HepG2 (cell line): ENCODE results near the gene MT1A. TPM values are rescaled to one million over a fixed set of nuclear protein-coding genes. Genes with fewer than 3 reads are reported as not detected.
A peak's percentile ranks its signal among the peaks of the same experiment; 100 is the strongest.

Experiments used
- DZIP1 ChIP-seq: sonication (generic); formaldehyde crosslinking; IDR thresholded peaks from 2 replicates; pipeline ENCODE4 v1.5.0; 2020; ENCODE audit warnings: mild to moderate bottlenecking, missing genetic modification reagents
- ELF3 ChIP-seq: IDR thresholded peaks from 2 replicates; pipeline ENCODE4 v1.6.1; 2016; ENCODE audit warnings: missing genetic modification reagents, missing compliant biosample characterization
- GATA4 ChIP-seq: sonication (generic); IDR thresholded peaks from 2 replicates; pipeline ENCODE4 v1.6.1; 2016; ENCODE audit warnings: antibody characterized with exemption, low read depth, borderline replicate concordance
- KAT8 ChIP-seq: IDR thresholded peaks from 2 replicates; pipeline ENCODE4 v1.6.1; 2016; ENCODE audit warnings: missing genetic modification reagents, missing compliant biosample characterization
- MED1 ChIP-seq: sonication (generic); formaldehyde crosslinking; IDR thresholded peaks from 2 replicates; pipeline ENCODE4 v1.4.0; 2020; ENCODE audit warnings: missing genetic modification reagents
- MEIS1 ChIP-seq: sonication (generic); formaldehyde crosslinking; IDR thresholded peaks from 2 replicates; pipeline ENCODE4 v1.9.0; 2021; ENCODE audit warnings: mild to moderate bottlenecking, missing genetic modification reagents, moderate library complexity, borderline replicate concordance
- RFXAP ChIP-seq: sonication (generic); formaldehyde crosslinking; IDR thresholded peaks from 2 replicates; pipeline ENCODE4 v1.4.0; 2020; ENCODE audit warnings: missing genetic modification reagents, borderline replicate concordance
- TGIF2 ChIP-seq: IDR thresholded peaks from 2 replicates; pipeline ENCODE4 v1.6.1; 2016; ENCODE audit warnings: control low read depth, missing compliant biosample characterization
- THAP9 ChIP-seq: sonication (generic); formaldehyde crosslinking; IDR thresholded peaks from 2 replicates; pipeline ENCODE4; 2020; ENCODE audit warnings: missing genetic modification reagents, mild to moderate bottlenecking, borderline replicate concordance
- UBTF ChIP-seq: sonication (generic); formaldehyde crosslinking; IDR thresholded peaks from 2 replicates; pipeline ENCODE4 v1.4.0; 2020; ENCODE audit warnings: mild to moderate bottlenecking, missing genetic modification reagents
- ZBTB46 ChIP-seq: sonication (generic); formaldehyde crosslinking; IDR thresholded peaks from 2 replicates; pipeline ENCODE4 v1.4.0; 2020; ENCODE audit warnings: mild to moderate bottlenecking, missing genetic modification reagents, borderline replicate concordance
- ZFAT ChIP-seq: sonication (generic); formaldehyde crosslinking; conservative IDR thresholded peaks from 2 replicates; pipeline ENCODE4 v1.8.1; 2023; ENCODE audit warnings: missing genetic modification reagents, inconsistent platforms
- ZNF101 ChIP-seq: sonication (generic); formaldehyde crosslinking; IDR thresholded peaks from 2 replicates; pipeline ENCODE4 v1.4.0; 2020; ENCODE audit warnings: mild to moderate bottlenecking, low read depth, missing genetic modification reagents, borderline replicate concordance
- ZNF326 ChIP-seq: sonication (generic); formaldehyde crosslinking; IDR thresholded peaks from 2 replicates; pipeline ENCODE4 v1.4.0; 2020; ENCODE audit warnings: missing genetic modification reagents, borderline replicate concordance
- ZNF510 ChIP-seq: sonication (generic); formaldehyde crosslinking; IDR thresholded peaks from 2 replicates; pipeline ENCODE4 v1.4.0; 2020; ENCODE audit warnings: low read depth, mild to moderate bottlenecking, missing genetic modification reagents
- polyA plus RNA-seq, 8 experiments: library from polyadenylated mRNA; depleted of rRNA in 3 of 8; stranded (reverse) in 7 of 8; unstranded in 1 of 8; fragments of >200 nt; fragmentation: Illumina TruSeq in 4 of 8; extraction: Trizol in 4 of 8; gene quantifications; 2 replicates each; pipeline versions ENCODE4 v1.2.1 to v1.2.3, GENCODE V29; 2011 to 2016; ENCODE audit warnings: low read depth in 4 of 8, missing spikeins in 1 of 8, mixed read lengths in 1 of 8; ENCODE audit not compliant: insufficient read depth in 1 of 8
- total RNA-seq, 5 experiments: library from RNA; depleted of rRNA; stranded (reverse); fragments of >200 nt; fragmentation: Illumina TruSeq; extraction: Trizol; gene quantifications; 2 replicates each; pipeline ENCODE4 v1.2.3, GENCODE V29; 2016; ENCODE audit warnings: low read depth in 1 of 5

Gene MT1A
- total and polyA plus RNA-seq, 2 of the 13 experiments (the other 11 are each of a cell fraction or from before 2014, with no cell fraction given): 8.3 to 10.4 TPM

- TF ChIP-seq ZNF326 (CRISPR knock-in tag) (no peak), TGIF2 (CRISPR knock-in tag) (peak; percentile 73; the same call in 1 of the 2 replicates), ELF3 (peak; percentile 90), RFXAP (CRISPR knock-in tag) (no peak), ZNF510 (CRISPR knock-in tag) (no peak), UBTF (peak; percentile 17; the same call in 1 of the 2 replicates), DZIP1 (CRISPR knock-in tag) (no peak), KAT8 (CRISPR knock-in tag) (peak; percentile 22; the same call in 1 of the 2 replicates), MED1 (CRISPR knock-in tag) (peak; percentile 74), ZBTB46 (0 out of 2 replicates have a peak, but pooled peaks have one; percentile 7), ZFAT (CRISPR knock-in tag) (no peak), GATA4 (no peak), ZNF101 (CRISPR knock-in tag) (no peak), THAP9 (CRISPR knock-in tag) (peak; percentile 65; the same call in 1 of the 2 replicates), MEIS1 (CRISPR knock-in tag) (peak; percentile 33; the same call in 1 of the 2 replicates)
Observed at GRCh38 chr16:56603589-56603988, 34.9 kb upstream of the MT1A start (continued).
